Measurements from ENCODE around the gene TPSG1. TPM values are rescaled to one million over a fixed set of nuclear protein-coding genes. Genes with fewer than 3 reads are reported as not detected.
"Not testable (repeated sequence)": the region's sequence is repeated elsewhere in the genome, so short reads cannot be mapped to it uniquely, and the experiment has no call there.

TPSG1 gene
- total and polyA plus RNA-seq, 10 of the 15 experiments (the other 5 are each of a cell fraction or from before 2014, with no cell fraction given), result not detected

- SMC1A ChIA-PET (ENCODE audit: uncharacterized antibody, unreplicated experiment); H3K4me2 ChIP-seq (ENCODE audit: control insufficient read depth, insufficient read depth); H3K79me2 ChIP-seq (ENCODE audit: control insufficient read depth, insufficient read depth, low read length); in situ Hi-C loops (cut with MboI); intact Hi-C loops (cut with micrococcal nuclease; ENCODE audit: unreplicated experiment); POLR2A ChIA-PET; ATAC-seq; H2AFZ ChIP-seq (ENCODE audit: control insufficient read depth, low read depth, low read length); RAD21 ChIA-PET (ENCODE audit: unreplicated experiment); H4K20me1 ChIP-seq (ENCODE audit: control insufficient read depth, insufficient read depth); H3K4me1 ChIP-seq (ENCODE audit: control insufficient read depth, insufficient read depth, low read length); BruUV-seq (replicated peaks); H3K9ac ChIP-seq (ENCODE audit: control insufficient read depth, insufficient read depth, low read length); H3K36me3 ChIP-seq (ENCODE audit: control insufficient read depth in 2 of 2, insufficient read depth in 2 of 2, low read length in 1 of 2); CTCF ChIA-PET; H3K4me3 ChIP-seq; FAIRE-seq; DNase-seq (ENCODE audit: low read depth, low spot score); H3K27me3 ChIP-seq (replicated peaks in 1 of 2; ENCODE audit: control insufficient read depth in 2 of 2, insufficient read depth in 2 of 2, low read length in 1 of 2); H3K27ac ChIP-seq (ENCODE audit: control insufficient read depth, insufficient read depth); H3K9me3 ChIP-seq (replicated peaks; ENCODE audit: control insufficient read depth, insufficient read depth, low read length): not testable (repeated sequence)
- WGBS (ENCODE audit: insufficient coverage, insufficient replicate concordance, low lambda C conversion rate, missing lambda C conversion rate), result 67% methylated on average over 7 of the region's 13 CpGs
These were observed 4.4 kb upstream of the TPSG1 start for GRCh38 chr16:1229476-1229875.

- CTCF ChIA-PET; H3K4me1 ChIP-seq (ENCODE audit: control insufficient read depth, insufficient read depth, low read length); H3K4me2 ChIP-seq (ENCODE audit: control insufficient read depth, insufficient read depth); H3K9ac ChIP-seq (ENCODE audit: control insufficient read depth, insufficient read depth, low read length); FAIRE-seq; H3K27me3 ChIP-seq (replicated peaks in 1 of 2; ENCODE audit: control insufficient read depth in 2 of 2, insufficient read depth in 2 of 2, low read length in 1 of 2); DNase-seq (ENCODE audit: low read depth, low spot score); BruUV-seq (replicated peaks); H3K36me3 ChIP-seq (ENCODE audit: control insufficient read depth in 2 of 2, insufficient read depth in 2 of 2, low read length in 1 of 2); RAD21 ChIA-PET (ENCODE audit: unreplicated experiment); H3K9me3 ChIP-seq (replicated peaks; ENCODE audit: control insufficient read depth, insufficient read depth, low read length); in situ Hi-C loops (cut with MboI); H3K79me2 ChIP-seq (ENCODE audit: control insufficient read depth, insufficient read depth, low read length); intact Hi-C loops (cut with micrococcal nuclease; ENCODE audit: unreplicated experiment); SMC1A ChIA-PET (ENCODE audit: uncharacterized antibody, unreplicated experiment); H3K27ac ChIP-seq (ENCODE audit: control insufficient read depth, insufficient read depth); H2AFZ ChIP-seq (ENCODE audit: control insufficient read depth, low read depth, low read length); POLR2A ChIA-PET; H3K4me3 ChIP-seq; H4K20me1 ChIP-seq (ENCODE audit: control insufficient read depth, insufficient read depth); ATAC-seq: not testable (repeated sequence)
- WGBS (ENCODE audit: insufficient coverage, insufficient replicate concordance, low lambda C conversion rate, missing lambda C conversion rate), result 29% methylated on average over 7 of the region's 7 CpGs
These were observed 3.2 kb upstream of the TPSG1 start for GRCh38 chr16:1228227-1228626.

DNA sequence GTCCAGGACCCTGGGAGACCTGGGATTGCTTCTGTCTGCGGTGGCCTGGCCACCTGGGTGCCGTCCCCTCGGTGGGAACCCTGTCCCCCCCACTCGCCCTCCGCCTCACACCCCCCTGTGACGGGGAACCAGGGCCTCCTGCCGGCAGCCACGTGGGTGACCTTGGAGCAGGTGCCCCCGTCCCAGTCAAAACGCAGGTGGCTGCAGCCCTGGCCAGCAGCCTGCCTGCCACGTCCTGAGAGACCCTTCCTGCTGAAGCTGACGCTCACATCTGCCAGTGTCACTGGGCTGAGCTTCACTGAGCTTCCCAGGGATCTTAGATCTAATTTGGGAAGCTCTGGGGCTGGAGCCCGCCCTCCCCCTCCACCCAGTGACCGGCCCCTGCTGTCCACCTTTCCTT lies 1.6 kb upstream of the TPSG1 start:
- H3K79me2 ChIP-seq (ENCODE audit: control insufficient read depth, insufficient read depth, low read length); H2AFZ ChIP-seq (ENCODE audit: control insufficient read depth, low read depth, low read length); DNase-seq (ENCODE audit: low read depth, low spot score); CTCF ChIA-PET; intact Hi-C loops (cut with micrococcal nuclease; ENCODE audit: unreplicated experiment); H3K4me1 ChIP-seq (ENCODE audit: control insufficient read depth, insufficient read depth, low read length); H3K4me2 ChIP-seq (ENCODE audit: control insufficient read depth, insufficient read depth); ATAC-seq; H3K36me3 ChIP-seq (ENCODE audit: control insufficient read depth in 2 of 2, insufficient read depth in 2 of 2, low read length in 1 of 2); BruUV-seq (replicated peaks); H3K27ac ChIP-seq (ENCODE audit: control insufficient read depth, insufficient read depth); SMC1A ChIA-PET (ENCODE audit: uncharacterized antibody, unreplicated experiment); H3K9ac ChIP-seq (ENCODE audit: control insufficient read depth, insufficient read depth, low read length); FAIRE-seq; POLR2A ChIA-PET; RAD21 ChIA-PET (ENCODE audit: unreplicated experiment); H4K20me1 ChIP-seq (ENCODE audit: control insufficient read depth, insufficient read depth); H3K27me3 ChIP-seq (replicated peaks in 1 of 2; ENCODE audit: control insufficient read depth in 2 of 2, insufficient read depth in 2 of 2, low read length in 1 of 2); in situ Hi-C loops (cut with MboI); H3K4me3 ChIP-seq; H3K9me3 ChIP-seq (replicated peaks; ENCODE audit: control insufficient read depth, insufficient read depth, low read length): not testable (repeated sequence)
- 6% methylated on average over 10 of the region's 14 CpGs for whole genome bisulfite sequencing (ENCODE audit: insufficient coverage, insufficient replicate concordance, low lambda C conversion rate, missing lambda C conversion rate)

DNA sequence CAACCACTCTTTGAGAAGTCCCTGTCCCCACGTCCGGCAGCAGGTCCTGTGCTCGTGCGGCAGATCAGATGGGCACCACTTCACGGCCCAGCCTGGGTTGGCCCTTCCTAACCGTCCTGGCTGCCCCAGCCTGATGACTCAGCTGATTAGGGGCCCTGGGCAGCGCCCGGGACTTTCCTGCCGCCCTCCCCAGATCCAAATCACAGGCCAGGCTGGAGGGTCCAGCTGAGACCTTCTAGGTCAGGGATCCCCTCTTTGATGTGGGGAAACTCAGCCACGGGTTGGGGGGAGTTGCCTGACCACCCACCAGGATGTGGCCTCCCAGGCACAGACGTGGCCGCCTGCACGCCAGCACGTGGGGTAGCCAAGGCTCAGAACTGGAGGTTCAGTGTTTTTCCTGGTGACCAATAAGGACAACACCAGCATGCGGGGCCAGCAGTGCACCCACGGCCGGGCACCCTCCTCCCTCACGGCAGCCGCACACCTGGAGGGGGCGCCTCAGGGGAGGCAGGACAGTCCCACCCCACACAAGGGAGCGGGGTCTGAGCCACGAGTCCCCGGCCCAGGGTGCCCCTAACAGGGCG lies 752 bp upstream of the TPSG1 start:
- in situ Hi-C loops (cut with MboI); CTCF ChIA-PET; H3K27me3 ChIP-seq (replicated peaks in 1 of 2; ENCODE audit: control insufficient read depth in 2 of 2, insufficient read depth in 2 of 2, low read length in 1 of 2); SMC1A ChIA-PET (ENCODE audit: uncharacterized antibody, unreplicated experiment); H3K9ac ChIP-seq (ENCODE audit: control insufficient read depth, insufficient read depth, low read length); H4K20me1 ChIP-seq (ENCODE audit: control insufficient read depth, insufficient read depth); H3K4me3 ChIP-seq; H3K79me2 ChIP-seq (ENCODE audit: control insufficient read depth, insufficient read depth, low read length); POLR2A ChIA-PET; H3K9me3 ChIP-seq (replicated peaks; ENCODE audit: control insufficient read depth, insufficient read depth, low read length); FAIRE-seq; H2AFZ ChIP-seq (ENCODE audit: control insufficient read depth, low read depth, low read length); ATAC-seq; H3K4me1 ChIP-seq (ENCODE audit: control insufficient read depth, insufficient read depth, low read length); intact Hi-C loops (cut with micrococcal nuclease; ENCODE audit: unreplicated experiment); H3K27ac ChIP-seq (ENCODE audit: control insufficient read depth, insufficient read depth); DNase-seq (ENCODE audit: low read depth, low spot score); BruUV-seq (replicated peaks); H3K4me2 ChIP-seq (ENCODE audit: control insufficient read depth, insufficient read depth); RAD21 ChIA-PET (ENCODE audit: unreplicated experiment); H3K36me3 ChIP-seq (ENCODE audit: control insufficient read depth in 2 of 2, insufficient read depth in 2 of 2, low read length in 1 of 2): not testable (repeated sequence)
- 37% methylated on average over 24 of the region's 24 CpGs for WGBS (ENCODE audit: insufficient coverage, insufficient replicate concordance, low lambda C conversion rate, missing lambda C conversion rate)

Measured in GM12878 (cell line).